ENCODE results near the gene KMT5C.

KMT5C gene

GRCh38 chr19:55368701-55369563 is 29.3 kb downstream of the KMT5C start:
- DNase-seq (ENCODE audit: low spot score), result peak; percentile 63

- peak; percentile 87 for DNase-seq (ENCODE audit: low spot score)
Observed at GRCh38 chr19:55369653-55370304, 30.1 kb downstream of the KMT5C start.

GRCh38 chr19:55370305-55370988 is 30.8 kb downstream of the KMT5C start, which contains the start of gene IL11:
TSS of gene IL11 (minus strand) at chr19:55370463. CDS start at chr19:55370310, 153 bp downstream.
- no peak for DNase-seq (ENCODE audit: low spot score)

- DNase-seq (ENCODE audit: low spot score), result no peak
Observed at GRCh38 chr19:55372316-55373081, 32.8 kb downstream of the KMT5C start.

GRCh38 chr19:55373306-55373992 is 33.8 kb downstream of the KMT5C start:
- peak; percentile 32 for DNase-seq (ENCODE audit: low spot score)

- DNase-seq (ENCODE audit: low spot score), result peak; percentile 39
Observed at GRCh38 chr19:55373993-55374757, 34.5 kb downstream of the KMT5C start.

- peak; percentile 30 for DNase-seq (ENCODE audit: low spot score)
Observed at GRCh38 chr19:55376241-55376933, 36.7 kb downstream of the KMT5C start, which contains the start of gene TMEM190. TSS of gene TMEM190 (plus strand) at chr19:55376826. CDS start at chr19:55376854, 28 bp downstream.

- DNase-seq (ENCODE audit: low spot score), result peak; percentile 36
Observed at GRCh38 chr19:55377356-55378131, 37.9 kb downstream of the KMT5C start.

GRCh38 chr19:55379174-55379573 is 39.5 kb downstream of the KMT5C start:
- peak; percentile 29 for DNase-seq (ENCODE audit: low spot score)

- no peak for DNase-seq (ENCODE audit: low spot score)
Observed at GRCh38 chr19:55382013-55382412, 42.3 kb downstream of the KMT5C start.

GRCh38 chr19:55382522-55383054 is 42.9 kb downstream of the KMT5C start:
- no peak for DNase-seq (ENCODE audit: low spot score)

- no peak for DNase-seq (ENCODE audit: low spot score)
Observed at GRCh38 chr19:55383279-55384130, 43.8 kb downstream of the KMT5C start.

GRCh38 chr19:55384131-55384919 is 44.6 kb downstream of the KMT5C start, which contains the start of gene TMEM238:
TSS of gene TMEM238 (minus strand) at chr19:55384292. CDS start at chr19:55384259, 33 bp downstream.
- DNase-seq (ENCODE audit: low spot score), result no peak

- DNase-seq (ENCODE audit: low spot score), result peak; percentile 92
Observed at GRCh38 chr19:55384920-55385723, 45.4 kb downstream of the KMT5C start.

- DNase-seq (ENCODE audit: low spot score), result peak; percentile 96
Observed at GRCh38 chr19:55385724-55386492, 46.2 kb downstream of the KMT5C start, which contains the start of gene RPL28. TSS of gene RPL28 (plus strand) at chr19:55385932. CDS start at chr19:55386358, 426 bp downstream.

All from D341Med (cell line).